GM12891 (cell line): Measurements from ENCODE around the gene CGN. TPM values are rescaled to one million over a fixed set of nuclear protein-coding genes. Genes with fewer than 3 reads are reported as not detected.
A peak's percentile ranks its signal among the peaks of the same experiment; 100 is the strongest.

Experiments used
- DNase-seq: peaks from one replicate; pipeline ENCODE4 v3.0.0; 2011; ENCODE audit warnings: low spot score; ENCODE audit not compliant: insufficient read length
- FAIRE-seq: peaks from 2 replicates; lab custom pipeline; 2011; peaks lifted over from hg19 to GRCh38; lab: Jason Lieb, UNC
- PAX5 ChIP-seq: IDR thresholded peaks from 2 replicates; pipeline ENCODE4 v1.6.1; 2011; ENCODE audit warnings: low read length, moderate library complexity, mild to moderate bottlenecking; ENCODE audit not compliant: insufficient read depth, severe bottlenecking
- POLR2A ChIP-seq: IDR thresholded peaks from 2 replicates; pipeline ENCODE4 v1.6.1; 2011; ENCODE audit warnings: low read depth, low read length, control low read depth
- POLR2AphosphoS5 ChIP-seq: IDR thresholded peaks from 2 replicates; pipeline ENCODE4 v1.6.1; 2011; ENCODE audit warnings: low read depth, low read length, control low read depth
- POU2F2 ChIP-seq: IDR thresholded peaks from 2 replicates; pipeline ENCODE4 v1.6.1; 2011; ENCODE audit warnings: low read depth, mild to moderate bottlenecking, control low read depth, low read length, moderate library complexity
- SPI1 ChIP-seq: IDR thresholded peaks from 2 replicates; pipeline ENCODE4 v1.6.1; 2011; ENCODE audit warnings: low read depth, low read length, control low read depth
- TAF1 ChIP-seq: IDR thresholded peaks from 2 replicates; pipeline ENCODE4 v1.6.1; 2011; ENCODE audit warnings: low read depth, low read length, control low read depth
- polyA plus RNA-seq: library from polyadenylated mRNA; unstranded; fragments of >200 nt; gene quantifications from one replicate; pipeline ENCODE4 v1.2.1, GENCODE V29; 2012; ENCODE audit warnings: low read depth, missing spikeins, inconsistent platforms; ENCODE audit not compliant: missing spikeins

CGN gene, protein sequence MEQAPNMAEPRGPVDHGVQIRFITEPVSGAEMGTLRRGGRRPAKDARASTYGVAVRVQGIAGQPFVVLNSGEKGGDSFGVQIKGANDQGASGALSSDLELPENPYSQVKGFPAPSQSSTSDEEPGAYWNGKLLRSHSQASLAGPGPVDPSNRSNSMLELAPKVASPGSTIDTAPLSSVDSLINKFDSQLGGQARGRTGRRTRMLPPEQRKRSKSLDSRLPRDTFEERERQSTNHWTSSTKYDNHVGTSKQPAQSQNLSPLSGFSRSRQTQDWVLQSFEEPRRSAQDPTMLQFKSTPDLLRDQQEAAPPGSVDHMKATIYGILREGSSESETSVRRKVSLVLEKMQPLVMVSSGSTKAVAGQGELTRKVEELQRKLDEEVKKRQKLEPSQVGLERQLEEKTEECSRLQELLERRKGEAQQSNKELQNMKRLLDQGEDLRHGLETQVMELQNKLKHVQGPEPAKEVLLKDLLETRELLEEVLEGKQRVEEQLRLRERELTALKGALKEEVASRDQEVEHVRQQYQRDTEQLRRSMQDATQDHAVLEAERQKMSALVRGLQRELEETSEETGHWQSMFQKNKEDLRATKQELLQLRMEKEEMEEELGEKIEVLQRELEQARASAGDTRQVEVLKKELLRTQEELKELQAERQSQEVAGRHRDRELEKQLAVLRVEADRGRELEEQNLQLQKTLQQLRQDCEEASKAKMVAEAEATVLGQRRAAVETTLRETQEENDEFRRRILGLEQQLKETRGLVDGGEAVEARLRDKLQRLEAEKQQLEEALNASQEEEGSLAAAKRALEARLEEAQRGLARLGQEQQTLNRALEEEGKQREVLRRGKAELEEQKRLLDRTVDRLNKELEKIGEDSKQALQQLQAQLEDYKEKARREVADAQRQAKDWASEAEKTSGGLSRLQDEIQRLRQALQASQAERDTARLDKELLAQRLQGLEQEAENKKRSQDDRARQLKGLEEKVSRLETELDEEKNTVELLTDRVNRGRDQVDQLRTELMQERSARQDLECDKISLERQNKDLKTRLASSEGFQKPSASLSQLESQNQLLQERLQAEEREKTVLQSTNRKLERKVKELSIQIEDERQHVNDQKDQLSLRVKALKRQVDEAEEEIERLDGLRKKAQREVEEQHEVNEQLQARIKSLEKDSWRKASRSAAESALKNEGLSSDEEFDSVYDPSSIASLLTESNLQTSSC
- polyA plus RNA-seq = 1.1 TPM

DNA sequence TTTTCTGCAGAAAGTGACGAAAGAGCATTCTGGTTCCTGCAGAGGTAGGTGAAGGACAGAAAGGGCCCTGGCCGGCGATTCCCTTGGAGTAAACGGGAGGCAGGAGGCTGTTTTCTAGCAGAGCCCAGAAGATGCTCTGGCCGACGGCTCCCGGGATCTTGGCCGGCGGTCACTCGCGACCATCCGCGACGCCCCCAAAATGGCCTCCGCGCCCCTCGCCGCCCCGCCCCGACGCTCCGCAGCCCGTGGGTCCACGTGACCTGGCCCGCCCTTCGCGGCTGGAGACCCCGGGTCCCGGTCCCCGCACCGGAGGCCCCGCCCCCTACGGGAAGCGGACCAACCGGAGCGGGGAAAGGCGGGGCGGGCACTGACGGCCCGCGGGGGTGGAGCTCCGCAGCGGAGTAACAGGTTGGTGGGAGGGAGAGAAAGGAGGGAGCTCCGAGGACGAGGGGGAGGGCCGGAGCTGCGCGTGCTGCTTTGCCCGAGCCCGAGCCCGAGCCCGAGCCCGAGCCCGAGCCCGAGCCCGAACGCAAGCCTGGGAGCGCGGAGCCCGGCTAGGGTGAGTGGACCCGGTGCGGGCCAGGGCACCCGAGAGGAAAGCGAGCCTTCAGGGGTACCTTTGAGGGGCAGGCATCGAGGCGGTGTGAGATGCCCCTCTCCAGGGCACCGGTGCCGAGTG is at the start of gene CGN:
CGN (plus strand) TSS at position 431 of the 679 bp plus-strand sequence. CDS start 7,133 bp downstream, outside the sequence.
- FAIRE-seq (peak; percentile 68), DNase-seq (peak; percentile 75)
- TF ChIP-seq PAX5 (no peak), POLR2AphosphoS5 (no peak), TAF1 (no peak), POLR2A (no peak), SPI1 (no peak), POU2F2 (no peak)

DNA sequence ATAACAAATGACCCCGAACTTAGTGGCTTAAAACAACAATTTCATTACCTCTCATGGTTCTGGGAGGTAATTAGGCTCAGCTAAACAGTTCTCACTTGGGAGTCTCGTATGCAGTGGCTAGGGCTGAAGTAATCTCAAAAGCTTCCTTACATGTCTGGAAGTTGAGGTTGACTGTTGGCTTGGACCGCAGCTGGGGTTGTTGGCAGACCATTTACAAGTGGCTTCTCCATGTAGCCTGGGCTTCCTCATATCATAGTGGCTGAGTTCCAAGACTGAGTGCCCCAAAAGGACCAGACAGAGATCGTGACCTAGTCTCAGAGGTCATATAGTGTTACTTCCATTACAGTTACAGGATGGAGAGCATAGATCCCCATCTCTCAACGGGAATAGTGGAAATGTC is 49.5 kb upstream of the CGN start:
- FAIRE-seq (no peak), DNase-seq (no peak)
- no peak for TF ChIP-seq POU2F2
- TF ChIP-seq TAF1 = no peak
- no peak for TF ChIP-seq SPI1
- no peak for TF ChIP-seq POLR2A
- no peak for TF ChIP-seq POLR2AphosphoS5
- TF ChIP-seq PAX5 = no peak

DNA sequence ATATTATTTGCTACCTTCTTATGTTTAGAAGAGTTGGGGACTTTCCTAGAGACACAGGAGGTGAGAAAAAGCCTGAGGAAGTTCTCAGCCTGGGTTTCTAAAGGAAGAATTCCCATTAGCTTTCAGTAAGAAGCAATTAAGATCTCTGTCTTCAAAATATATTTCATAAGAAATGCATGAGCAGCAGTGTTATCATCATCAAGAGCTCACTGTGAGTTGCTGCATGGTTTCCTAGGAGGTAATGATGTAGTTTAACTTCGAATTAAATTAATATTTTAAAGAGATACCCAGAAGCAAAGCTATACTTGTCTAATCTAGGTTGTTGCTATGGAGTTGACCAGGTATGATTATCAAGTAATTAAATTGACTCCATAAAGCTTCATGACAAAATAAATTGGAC is 46.2 kb upstream of the CGN start:
- DNase-seq (no peak), FAIRE-seq (no peak)
- no peak for TF ChIP-seq PAX5
- no peak for TF ChIP-seq POLR2A
- TF ChIP-seq POLR2AphosphoS5 = no peak
- TF ChIP-seq SPI1 = no peak
- TF ChIP-seq TAF1 = no peak
- TF ChIP-seq POU2F2 = no peak

DNA sequence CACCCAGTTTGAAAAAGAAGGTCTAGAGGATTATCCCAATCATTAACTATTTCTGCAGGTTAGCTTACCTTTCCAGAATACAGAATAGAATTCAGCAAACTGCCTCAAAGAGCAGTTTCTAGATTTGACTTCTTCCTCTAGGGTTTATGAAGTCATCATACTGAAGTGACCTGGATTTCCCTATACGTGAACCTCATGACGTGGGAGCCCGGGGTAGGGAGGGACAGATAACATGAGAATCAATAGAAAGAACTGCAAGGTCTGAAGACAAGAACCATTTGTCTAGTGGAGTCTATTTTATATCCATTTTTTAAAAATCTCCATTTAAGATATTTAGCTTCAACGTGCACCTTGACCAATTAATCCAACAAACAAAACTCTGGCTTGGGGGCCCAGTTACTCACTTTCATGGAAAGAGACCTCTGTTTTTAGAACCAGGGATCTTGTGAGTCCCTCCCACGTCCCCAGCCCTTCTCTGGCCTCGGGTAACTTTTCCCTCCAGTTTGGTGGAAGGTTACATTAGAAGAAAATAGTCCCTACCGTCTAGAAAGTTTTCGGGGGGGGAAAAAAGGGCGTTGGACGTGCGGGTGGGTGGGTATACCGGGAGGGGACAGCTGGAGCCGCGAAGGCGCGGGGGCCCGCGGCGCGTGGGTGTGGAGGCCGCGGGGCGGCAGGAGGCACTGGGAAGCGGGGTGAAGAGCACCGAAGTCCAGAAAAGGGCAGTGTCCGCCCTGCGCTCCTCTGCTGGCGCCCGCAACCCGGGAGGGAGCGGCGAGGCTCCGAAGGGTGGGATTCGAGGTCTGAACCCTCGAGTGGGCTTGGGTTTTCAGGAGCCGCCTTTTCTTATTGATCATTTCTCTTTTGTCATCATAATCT is 38.1 kb upstream of the CGN start:
- FAIRE-seq (peak; percentile 78), DNase-seq (no peak)
- no peak for TF ChIP-seq POLR2A

DNA sequence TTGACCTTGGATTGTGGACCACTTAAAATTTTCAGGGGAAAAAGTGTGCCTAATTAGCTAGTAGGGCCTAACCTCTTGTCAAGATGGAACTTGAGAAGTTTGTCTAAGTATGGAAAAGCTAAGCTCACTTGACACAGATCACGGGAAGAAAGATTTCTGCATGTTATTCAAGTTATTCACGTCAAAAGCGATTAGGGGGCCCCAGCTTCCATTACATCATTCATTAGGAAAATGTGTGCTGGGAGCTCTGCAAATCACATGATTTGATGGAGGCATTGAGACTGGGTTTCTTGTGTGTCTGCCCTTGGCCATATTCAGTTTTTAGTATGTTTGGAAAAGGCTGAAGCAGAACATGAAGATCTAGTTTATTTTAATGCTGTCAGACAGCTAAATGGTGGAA is 36.4 kb upstream of the CGN start:
- peak; percentile 5 for FAIRE-seq
- TF ChIP-seq POU2F2 = no peak
- TF ChIP-seq POLR2AphosphoS5 = no peak
- no peak for TF ChIP-seq POLR2A
- TF ChIP-seq SPI1 = no peak
- no peak for TF ChIP-seq PAX5
- TF ChIP-seq TAF1 = no peak

DNA sequence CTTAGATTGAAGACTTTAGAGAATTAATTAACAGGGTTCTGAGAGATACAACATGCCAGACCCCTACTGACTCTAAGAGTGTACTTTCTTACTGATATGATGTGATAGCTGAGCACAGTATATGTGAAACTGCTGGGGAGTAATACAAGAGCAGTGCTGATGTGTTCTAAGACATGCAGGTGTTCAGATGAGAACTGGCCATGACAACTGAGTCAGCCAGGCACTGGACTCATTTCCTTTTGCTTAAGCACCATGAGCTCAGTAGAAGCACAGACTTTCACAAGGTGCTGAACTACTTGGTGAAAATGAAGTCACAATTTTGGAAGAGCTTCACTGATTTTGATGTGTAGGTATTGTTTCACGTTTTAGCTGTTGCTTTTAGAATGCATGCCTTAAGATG is 36.0 kb upstream of the CGN start:
- TF ChIP-seq POU2F2 (0 out of 2 replicates have a peak, but pooled peaks have one; percentile 23), POLR2AphosphoS5 (no peak), POLR2A (peak; percentile 75)
- peak; percentile 58 for DNase-seq
- FAIRE-seq = peak; percentile 93

More for the DNA sequence above, 36.4 kb upstream of the CGN start:
- no peak for DNase-seq

DNA sequence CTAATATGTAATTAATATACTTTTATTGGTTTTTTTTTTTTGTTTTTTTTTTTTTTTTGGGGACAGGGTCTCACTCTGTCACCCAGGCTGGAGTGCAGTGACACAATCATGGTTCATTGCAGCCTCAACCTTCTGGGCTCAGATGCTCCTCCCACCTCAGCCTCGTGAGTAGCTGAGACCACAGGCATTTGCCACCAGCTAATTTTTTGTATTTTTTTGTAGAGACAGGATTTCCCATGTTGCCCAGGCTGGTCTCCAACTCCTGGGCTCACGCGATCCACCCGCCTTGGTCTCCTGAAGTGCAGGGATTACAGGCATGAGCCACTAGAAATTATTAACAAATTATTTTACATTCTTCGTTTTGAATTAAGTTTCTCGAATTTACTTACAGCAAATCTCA is 35.1 kb upstream of the CGN start:
- no peak for DNase-seq
- FAIRE-seq = no peak

DNA sequence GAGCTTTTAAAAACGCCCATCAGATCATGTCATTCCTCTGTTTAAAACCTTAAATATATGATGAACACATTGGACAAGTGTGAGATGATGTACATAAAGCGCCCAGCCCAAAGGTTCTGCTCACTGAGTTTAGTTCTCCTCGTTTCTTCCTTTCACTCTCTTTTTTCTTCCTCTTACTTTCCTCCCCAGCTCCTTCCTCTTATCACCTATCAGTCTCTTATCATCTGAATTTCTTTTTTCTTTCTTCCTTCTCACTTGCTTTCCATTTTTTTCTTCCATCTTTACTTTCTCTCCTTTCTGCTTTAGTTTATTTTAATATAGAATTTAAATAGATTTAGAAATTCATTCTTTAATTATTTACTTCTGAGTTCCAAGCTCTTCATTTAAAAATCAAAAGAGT is 34.1 kb upstream of the CGN start:
- FAIRE-seq (no peak), DNase-seq (no peak)
- no peak for TF ChIP-seq POU2F2
- TF ChIP-seq POLR2AphosphoS5 = no peak
- no peak for TF ChIP-seq PAX5
- no peak for TF ChIP-seq SPI1
- TF ChIP-seq POLR2A = no peak
- no peak for TF ChIP-seq TAF1

More for the DNA sequence above, 35.1 kb upstream of the CGN start:
- no peak for TF ChIP-seq POLR2AphosphoS5
- TF ChIP-seq PAX5 = no peak
- no peak for TF ChIP-seq SPI1
- TF ChIP-seq POLR2A = no peak
- TF ChIP-seq POU2F2 = no peak
